Common myeloid progenitor, CD34-positive (primary cell): ENCODE data around the gene TFCP2L1.
A peak's percentile ranks its signal among the peaks of the same experiment; 100 is the strongest.

Experiments used
- CTCF ChIA-PET: fragments of 350-600 bp; sonication (Branson Sonifier 250); formaldehyde crosslinking; loops from one replicate; lab custom pipeline; 2021; ENCODE audit warnings: antibody characterized with exemption; lab: Charles Lee
- POLR2A ChIA-PET: fragments of 350-600 bp; sonication (Branson Sonifier 250); formaldehyde crosslinking; loops from one replicate; lab custom pipeline; 2021; ENCODE audit warnings: antibody characterized with exemption; lab: Charles Lee
- DNase-seq, 3 donors: peaks; one replicate each; pipeline versions ENCODE4 v3.0.0 to v3.0.0-alpha.2; 2013
- H3K27ac ChIP-seq, 2 experiments: 1 replicate in 1 of 2; 2 replicates in 1 of 2; pipeline ENCODE4 v1.7.0; 2013; ENCODE audit warnings: inconsistent platforms in 2 of 2, low read length in 2 of 2, mild to moderate bottlenecking in 2 of 2, low read depth in 1 of 2, moderate library complexity in 1 of 2; ENCODE audit not compliant: severe bottlenecking in 2 of 2, insufficient read depth in 1 of 2, poor library complexity in 1 of 2
- H3K27me3 ChIP-seq, 5 experiments: replicated peaks in 2 of 5; 1 replicate in 3 of 5; 2 replicates in 2 of 5; pipeline versions ENCODE4 v1.6.1 to v1.7.0; 2013; ENCODE audit warnings: low read length in 4 of 5, mild to moderate bottlenecking in 2 of 5, moderate library complexity in 2 of 5, inconsistent platforms in 1 of 5; ENCODE audit not compliant: insufficient read depth in 5 of 5, control insufficient read depth in 4 of 5
- H3K36me3 ChIP-seq, 4 experiments: 1 replicate in 2 of 4; 2 replicates in 2 of 4; pipeline versions ENCODE4 v1.6.1 to v1.7.0; 2013; ENCODE audit warnings: low read length in 3 of 4, control low read depth in 1 of 4, mild to moderate bottlenecking in 1 of 4; ENCODE audit not compliant: control insufficient read depth in 4 of 4, insufficient read depth in 4 of 4
- H3K4me1 ChIP-seq, 4 experiments: 1 replicate in 3 of 4; 2 replicates in 1 of 4; pipeline versions ENCODE4 v1.6.1 to v1.7.1; 2013; ENCODE audit warnings: low read length in 3 of 4, mild to moderate bottlenecking in 3 of 4, control low read depth in 1 of 4, inconsistent platforms in 1 of 4, moderate library complexity in 1 of 4; ENCODE audit not compliant: control insufficient read depth in 4 of 4, insufficient read depth in 4 of 4; ENCODE audit errors: control extremely low read depth in 1 of 4
- H3K4me3 ChIP-seq, 7 experiments: 1 replicate in 4 of 7; 2 replicates in 3 of 7; pipeline versions ENCODE4 v1.5.1 to v1.7.0; 2013; ENCODE audit warnings: mild to moderate bottlenecking in 7 of 7, low read length in 6 of 7, moderate library complexity in 6 of 7, inconsistent platforms in 2 of 7, low read depth in 2 of 7, control low read depth in 1 of 7; ENCODE audit not compliant: insufficient read depth in 4 of 7, control insufficient read depth in 1 of 7; ENCODE audit errors: extremely low read depth in 1 of 7
- H3K9me3 ChIP-seq, 5 experiments: 1 replicate in 4 of 5; 2 replicates in 1 of 5; pipeline versions ENCODE4 v1.6.1 to v1.7.1; 2013; ENCODE audit warnings: low read length in 4 of 5, mild to moderate bottlenecking in 2 of 5, inconsistent platforms in 1 of 5, low read depth in 1 of 5, moderate library complexity in 1 of 5; ENCODE audit not compliant: control insufficient read depth in 4 of 5, insufficient read depth in 2 of 5; ENCODE audit errors: control extremely low read depth in 1 of 5
- WGBS: methylation state at CpG from one replicate; pipeline ENCODE4 v1.1.5; 2013; ENCODE audit not compliant: insufficient coverage; 5-methylcytosine and 5-hydroxymethylcytosine counted together

The TFCP2L1 gene

GRCh38 chr2:121185571-121186074, 99.4 kb downstream of the TFCP2L1 start:
- no peak overlapping the region for H3K4me3 ChIP-seq
- WGBS, result 62% methylated on average over 4 of the region's 5 CpGs
- peak in 2 of 3 donors; percentile 58 to 74 for DNase-seq

GRCh38 chr2:121185111-121185510, 99.9 kb downstream of the TFCP2L1 start:
- peaks cover 5 to 33% (median 23%) of the 10 kb centered on the region in 4 experiments for H3K4me1 ChIP-seq
- no peaks in the 10 kb centered on the region for H3K36me3 ChIP-seq
- H3K27ac ChIP-seq, result no peak overlapping the region
- H3K9me3 ChIP-seq, result no peaks in the 10 kb centered on the region
- H3K27me3 ChIP-seq, result no peaks in the 10 kb centered on the region
- DNase-seq, result no peak
- POLR2A ChIA-PET, result interaction anchor here (0.5 kb wide), 1 partner anchor 33 kb away, joined by 3 read pairs; no protein-coding TSS in a partner anchor
- CTCF ChIA-PET, result interaction anchor here (0.9 kb wide), 1 partner anchor 13 kb away, joined by 3 read pairs; no protein-coding TSS in a partner anchor
- WGBS, result 97% methylated on average over 10 of the region's 10 CpGs
- H3K4me3 ChIP-seq, result no peak overlapping the region

More at GRCh38 chr2:121185571-121186074, 99.4 kb downstream of the TFCP2L1 start:
- Histone ChIP-seq H3K27me3 (no peaks in the 10 kb centered on the region), H3K36me3 (no peaks in the 10 kb centered on the region), H3K9me3 (no peaks in the 10 kb centered on the region), H3K27ac (no peak overlapping the region), H3K4me1 (peaks cover 5 to 34% (median 25%) of the 10 kb centered on the region in 4 experiments)
- POLR2A ChIA-PET, result interaction anchor here (0.5 kb wide), 1 partner anchor 33 kb away, joined by 3 read pairs; no protein-coding TSS in a partner anchor
- CTCF ChIA-PET, result interaction anchor here (0.9 kb wide), 1 partner anchor 12 kb away, joined by 3 read pairs; no protein-coding TSS in a partner anchor

- no peak overlapping the region for H3K4me3 ChIP-seq
- H3K27ac ChIP-seq, result no peak overlapping the region
- peaks cover 5 to 26% (median 17%) of the 10 kb centered on the region in 4 experiments for H3K4me1 ChIP-seq
- H3K9me3 ChIP-seq, result no peaks in the 10 kb centered on the region
- no peaks in the 10 kb centered on the region for H3K36me3 ChIP-seq
- CTCF ChIA-PET, result no interaction called here
- H3K27me3 ChIP-seq, result no peaks in the 10 kb centered on the region
- POLR2A ChIA-PET, result no interaction called here
- peak in 1 of 3 donors; percentile 44 for DNase-seq
- WGBS, result 44% methylated on average over 5 of the region's 7 CpGs
These were observed 100.6 kb downstream of the TFCP2L1 start for GRCh38 chr2:121184248-121184862.

- H3K27ac ChIP-seq, result no peak overlapping the region
- ChIA-PET CTCF (no interaction called here), POLR2A (no interaction called here)
- H3K9me3 ChIP-seq, result no peaks in the 10 kb centered on the region
- no peak for DNase-seq
- peaks cover 0 to 18% (median 6%) of the 10 kb centered on the region in 4 experiments for H3K4me1 ChIP-seq
- no peak overlapping the region for H3K4me3 ChIP-seq
- WGBS, result 90% methylated on average over 4 of the region's 4 CpGs
- H3K36me3 ChIP-seq, result no peaks in the 10 kb centered on the region
- H3K27me3 ChIP-seq, result no peaks in the 10 kb centered on the region
These were observed 102.5 kb downstream of the TFCP2L1 start for GRCh38 chr2:121182520-121182919.

DNA sequence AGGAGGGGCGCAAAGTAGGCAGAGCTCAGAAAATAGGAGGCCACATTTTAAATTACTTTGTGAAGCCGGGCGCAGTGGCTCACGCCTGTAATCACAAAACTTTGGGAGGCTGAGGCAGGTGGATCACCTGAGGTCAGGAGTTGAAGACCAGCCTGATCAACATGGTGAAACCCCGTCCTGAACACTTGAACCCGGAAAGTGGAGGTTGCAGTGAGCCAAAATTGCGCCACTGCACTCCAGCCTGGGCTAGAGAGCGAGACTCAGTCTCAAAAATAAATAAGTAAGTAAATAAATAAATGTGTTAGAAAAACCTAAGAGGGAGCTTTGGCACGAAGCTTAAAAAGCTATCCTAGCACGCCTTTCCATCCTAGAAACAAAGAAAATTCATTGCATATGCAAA, 105.5 kb downstream of the TFCP2L1 start:
- H3K4me3 ChIP-seq, result no peak overlapping the region
- H3K27me3 ChIP-seq, result peaks cover 0 to 3% (median 0%) of the 10 kb centered on the region in 5 experiments
- H3K36me3 ChIP-seq, result no peaks in the 10 kb centered on the region
- no peak overlapping the region for H3K27ac ChIP-seq
- ChIA-PET CTCF (interaction anchor here (0.6 kb wide), 1 partner anchor 94 kb away, joined by 3 read pairs; no protein-coding TSS in a partner anchor), POLR2A (no interaction called here)
- H3K4me1 ChIP-seq, result peaks cover 0 to 4% (median 2%) of the 10 kb centered on the region in 4 experiments
- WGBS, result 98% methylated on average over 4 of the region's 10 CpGs
- DNase-seq, result no peak
- H3K9me3 ChIP-seq, result no peaks in the 10 kb centered on the region

DNA sequence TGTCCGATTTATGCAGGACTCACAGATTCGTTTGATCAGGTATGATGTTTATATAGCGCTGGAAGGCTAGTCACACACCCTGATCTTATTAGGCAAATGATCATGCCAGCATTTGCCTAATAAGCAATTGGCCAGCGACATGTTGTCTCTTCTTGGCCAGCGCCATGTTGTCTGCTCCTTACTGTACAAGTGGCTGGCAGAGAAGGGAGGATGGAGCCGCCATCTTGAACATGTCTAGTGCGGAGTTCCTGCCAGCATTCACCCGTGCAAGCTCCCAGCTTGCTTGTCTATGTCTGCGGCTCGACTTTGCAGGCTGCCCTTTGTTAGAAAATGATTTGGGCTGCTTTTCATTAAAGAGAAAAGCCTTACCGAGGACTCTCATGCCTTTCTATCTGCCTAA, 106.3 kb downstream of the TFCP2L1 start:
- DNase-seq, result no peak
- 95% methylated on average over 6 of the region's 11 CpGs for WGBS
- H3K4me1 ChIP-seq, result no peaks in the 10 kb centered on the region
- no peak overlapping the region for H3K4me3 ChIP-seq
- peaks cover 0 to 3% (median 0%) of the 10 kb centered on the region in 5 experiments for H3K27me3 ChIP-seq
- no peak overlapping the region for H3K27ac ChIP-seq
- no peaks in the 10 kb centered on the region for H3K36me3 ChIP-seq
- ChIA-PET CTCF (interaction anchor here (0.6 to 0.9 kb wide), 2 partner anchors 95 to 97 kb away, joined by 3 read pairs; no protein-coding TSS in a partner anchor), POLR2A (no interaction called here)
- H3K9me3 ChIP-seq, result no peaks in the 10 kb centered on the region

DNA sequence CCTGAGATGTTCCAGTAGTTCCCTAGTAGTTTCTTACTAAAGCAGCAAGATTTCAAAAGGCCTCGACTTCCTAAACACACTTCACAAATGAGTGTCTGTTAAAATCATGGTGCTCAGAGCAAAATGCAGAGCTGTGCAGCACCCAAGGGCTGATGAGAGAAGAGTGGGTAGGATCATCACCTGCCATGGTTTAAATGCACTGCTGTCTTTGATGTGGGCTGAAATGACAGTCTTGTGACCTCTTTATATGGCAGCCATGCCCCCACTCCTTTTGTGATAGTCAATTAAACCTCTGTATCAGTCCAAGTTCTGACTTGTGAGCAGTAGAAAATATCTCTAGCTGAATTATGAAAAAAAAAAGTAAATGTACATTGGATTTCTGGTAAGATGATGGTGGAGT, 107.1 kb downstream of the TFCP2L1 start:
- CTCF ChIA-PET, result interaction anchor here (0.9 kb wide), 1 partner anchor 96 kb away, joined by 3 read pairs; no protein-coding TSS in a partner anchor
- 100% methylated on average over 1 of the region's 1 CpG for WGBS
- POLR2A ChIA-PET, result no interaction called here

More for the DNA sequence above, 107.1 kb downstream of the TFCP2L1 start:
- Histone ChIP-seq H3K36me3 (no peaks in the 10 kb centered on the region), H3K4me3 (no peak overlapping the region), H3K27ac (no peak overlapping the region), H3K9me3 (no peaks in the 10 kb centered on the region), H3K4me1 (peaks cover 0 to 2% (median 0%) of the 10 kb centered on the region in 4 experiments), H3K27me3 (peaks cover 0 to 3% (median 0%) of the 10 kb centered on the region in 5 experiments)
- DNase-seq, result no peak
